Keratinocyte (primary cell): ENCODE results near the gene NAP1L4. TPM values are rescaled to one million over a fixed set of nuclear protein-coding genes. Genes with fewer than 3 reads are reported as not detected.
A peak's percentile ranks its signal among the peaks of the same experiment; 100 is the strongest.

ENCODE experiments used
- DNase-seq: peaks from one replicate; pipeline ENCODE4 v3.0.0-alpha.2; 2011; ENCODE audit warnings: low read depth, missing footprints, low spot score
- FAIRE-seq: peaks from 2 replicates; lab custom pipeline; 2011; peaks lifted over from hg19 to GRCh38; lab: Jason Lieb, UNC
- H2AFZ ChIP-seq: 2 replicates; pipeline ENCODE4 v1.6.0; 2012; ENCODE audit warnings: low read length, control low read depth, inconsistent platforms; ENCODE audit not compliant: control insufficient read depth
- H3K27ac ChIP-seq: 2 replicates; pipeline ENCODE4 v1.5.1; 2011; ENCODE audit warnings: low read length; ENCODE audit not compliant: control insufficient read depth, insufficient read depth
- H3K27me3 ChIP-seq: 3 replicates; pipeline ENCODE4 v1.6.0; 2011; ENCODE audit warnings: low read length; ENCODE audit not compliant: control insufficient read depth, insufficient read depth; ENCODE audit errors: extremely low read depth
- H3K36me3 ChIP-seq, 2 experiments: 2 replicates in 1 of 2; 3 replicates in 1 of 2; pipeline ENCODE4 v1.5.1; 2011; ENCODE audit warnings: low read length in 2 of 2, mild to moderate bottlenecking in 1 of 2; ENCODE audit not compliant: control insufficient read depth in 2 of 2, insufficient read depth in 2 of 2; ENCODE audit errors: extremely low read depth in 1 of 2
- H3K4me1 ChIP-seq: 3 replicates; pipeline ENCODE4 v1.5.1; 2011; ENCODE audit warnings: low read length; ENCODE audit not compliant: control insufficient read depth, insufficient read depth; ENCODE audit errors: extremely low read depth
- H3K4me2 ChIP-seq: 3 replicates; pipeline ENCODE4 v1.6.0; 2011; ENCODE audit warnings: low read depth, low read length; ENCODE audit not compliant: control insufficient read depth, insufficient read depth; ENCODE audit errors: extremely low read depth
- H3K4me3 ChIP-seq, 3 experiments: fragments of 200-600 bp in 1 of 3; sonication (generic) in 1 of 3; 2 replicates in 2 of 3; 3 replicates in 1 of 3; pipeline ENCODE4 v1.5.1; 2011 to 2016; ENCODE audit warnings: low read length in 3 of 3, mild to moderate bottlenecking in 3 of 3, control low read depth in 2 of 3, inconsistent platforms in 1 of 3, low read depth in 1 of 3, mixed read lengths in 1 of 3, mixed run types in 1 of 3, moderate library complexity in 1 of 3; ENCODE audit not compliant: control insufficient read depth in 2 of 3, insufficient read depth in 2 of 3; ENCODE audit errors: extremely low read depth in 1 of 3
- H3K79me2 ChIP-seq: 2 replicates; pipeline ENCODE4 v1.6.0; 2012; ENCODE audit warnings: low read length; ENCODE audit not compliant: control insufficient read depth, insufficient read depth
- H3K9ac ChIP-seq: 3 replicates; pipeline ENCODE4 v1.6.0; 2011; ENCODE audit warnings: low read length; ENCODE audit not compliant: control insufficient read depth, insufficient read depth; ENCODE audit errors: extremely low read depth
- H3K9me1 ChIP-seq: 3 replicates; pipeline ENCODE4 v1.6.0; 2011; ENCODE audit warnings: low read length; ENCODE audit not compliant: control insufficient read depth, insufficient read depth; ENCODE audit errors: extremely low read depth
- H3K9me3 ChIP-seq: 2 replicates; pipeline ENCODE4 v1.5.1; 2012; ENCODE audit warnings: low read depth, low read length; ENCODE audit not compliant: control insufficient read depth
- H4K20me1 ChIP-seq: 3 replicates; pipeline ENCODE4 v1.6.0; 2011; ENCODE audit warnings: low read length; ENCODE audit not compliant: control insufficient read depth, insufficient read depth; ENCODE audit errors: extremely low read depth
- CTCF ChIP-seq, 3 experiments: IDR thresholded peaks in 1 of 3; conservative IDR thresholded peaks in 1 of 3; optimal IDR thresholded peaks in 1 of 3; 2 replicates in 2 of 3; 3 replicates in 1 of 3; pipeline versions ENCODE3 to v1.5.1; 2011; ENCODE audit warnings: low read length in 3 of 3, mild to moderate bottlenecking in 3 of 3, moderate library complexity in 2 of 3, control low read depth in 1 of 3, inconsistent platforms in 1 of 3; ENCODE audit not compliant: insufficient read depth in 2 of 3; ENCODE audit errors: extremely low read depth in 1 of 3
- EZH2 ChIP-seq: IDR thresholded peaks from one replicate; pipeline ENCODE4 v1.6.1; 2012; ENCODE audit warnings: inconsistent platforms, mild to moderate bottlenecking, low read length, moderate library complexity
- dilution Hi-C: fragments of 300-500 bp; cut with MboI; formaldehyde crosslinking; loops from one replicate; pipeline ENCODE4 v1.7.0; 2020; ENCODE audit warnings: low sequenced_read_pairs; ENCODE audit not compliant: extremely low pct_ligation_motif_present
- polyA plus RNA-seq, 5 experiments: library from polyadenylated mRNA; depleted of rRNA in 3 of 5; stranded (reverse) in 3 of 5; stranded (forward) in 1 of 5; unstranded in 1 of 5; fragments of >200 nt; gene quantifications; 1 replicate in 1 of 5; 2 replicates in 3 of 5; 3 replicates in 1 of 5; pipeline versions ENCODE4 v1.2.1 to v1.2.3, GENCODE V29; 2011 to 2012; ENCODE audit warnings: missing spikeins in 2 of 5, low read depth in 1 of 5, low replicate concordance in 1 of 5

NAP1L4 gene
- polyA plus RNA-seq, 1 donor (not counting 4 experiments of a cell fraction or from before 2014, with no cell fraction given): 136 TPM

DNA sequence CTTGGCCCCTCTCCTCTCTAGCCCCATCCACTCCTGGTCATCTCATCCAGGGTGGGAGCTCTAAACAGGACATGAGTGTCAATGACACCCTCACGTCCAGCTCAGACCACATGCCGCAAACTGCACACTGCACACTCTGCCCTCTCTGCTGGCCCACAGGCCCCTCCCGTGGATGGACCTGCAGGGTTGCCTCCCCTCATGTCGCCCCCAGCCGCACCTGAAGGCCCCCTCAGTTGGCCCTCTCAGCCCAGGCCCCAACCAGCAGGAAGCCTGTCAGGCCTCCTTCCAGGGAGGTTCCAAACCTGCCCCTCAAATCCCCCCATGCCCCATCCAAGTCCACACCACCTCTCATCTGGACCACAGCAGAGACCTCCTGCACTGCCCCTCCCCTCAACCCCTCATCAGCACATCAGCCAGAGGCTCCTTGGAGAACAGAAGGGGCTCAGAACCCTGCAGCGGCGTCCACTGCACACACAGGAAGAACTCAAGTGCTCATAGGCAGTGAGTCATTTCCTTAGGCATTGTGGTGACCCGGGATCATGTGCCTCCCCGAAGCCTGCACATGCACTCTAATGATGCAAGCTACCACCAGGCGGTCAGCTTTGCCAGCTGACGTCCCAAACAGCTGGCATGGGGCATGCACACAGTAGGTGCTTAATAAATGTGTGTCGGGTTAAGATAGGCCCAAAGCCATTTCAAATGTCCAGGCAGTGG, 93.6 kb downstream of the NAP1L4 start:
- FAIRE-seq: peak; percentile 85
- H3K27ac ChIP-seq: peak overlapping the region; percentile 59
- dilution Hi-C loops: no loop called here
- no peak for DNase-seq
- H3K9ac ChIP-seq: no peak overlapping the region
- H3K4me2 ChIP-seq: peak overlapping the region; percentile 61
- no peak overlapping the region for H2AFZ ChIP-seq
- TF ChIP-seq CTCF (optimal IDR thresholded peaks at IDR 0.05 in 1 of 3, IDR thresholded peaks at IDR 0.05 in 1 of 3, conservative IDR thresholded peaks at IDR 0.05 in 1 of 3; ENCODE audit: extremely low read depth in 1 of 3, insufficient read depth in 2 of 3, low read length in 3 of 3) (no peak), EZH2 (no peak)
- H3K9me1 ChIP-seq: no peaks in the 10 kb centered on the region
- peak overlapping the region in 1 of 3 experiments; percentile 19 for H3K4me3 ChIP-seq
- no peaks in the 10 kb centered on the region for H3K9me3 ChIP-seq
- peaks cover 37% of the 10 kb centered on the region for H3K4me1 ChIP-seq
- H3K27me3 ChIP-seq: no peaks in the 10 kb centered on the region
- no peaks in the 10 kb centered on the region for H3K79me2 ChIP-seq
- no peaks in the 10 kb centered on the region for H3K36me3 ChIP-seq
- H4K20me1 ChIP-seq: no peaks in the 10 kb centered on the region

DNA sequence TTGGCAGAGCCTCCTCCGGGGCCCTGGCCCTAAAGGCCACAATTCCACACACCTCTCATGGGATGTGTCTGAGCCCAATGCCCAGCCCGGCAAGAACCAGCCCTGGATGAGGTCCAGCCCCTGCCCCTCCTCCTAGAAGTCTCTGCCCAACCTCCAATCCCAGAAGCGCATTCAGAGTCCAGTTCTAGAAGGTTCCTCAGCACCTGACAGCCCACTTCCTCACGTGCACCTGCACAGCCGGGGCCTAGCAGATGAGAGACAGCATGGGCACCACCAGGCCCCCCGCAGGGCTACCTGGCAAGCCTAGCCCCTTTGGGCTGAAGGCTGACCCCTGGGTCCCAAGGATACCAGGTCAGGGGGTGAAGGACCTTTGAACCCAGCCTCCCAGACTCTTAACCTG, 95.1 kb downstream of the NAP1L4 start:
- Histone ChIP-seq H3K9me1 (no peaks in the 10 kb centered on the region), H3K9ac (no peak overlapping the region), H3K9me3 (no peaks in the 10 kb centered on the region), H3K4me3 (no peak overlapping the region), H3K79me2 (no peaks in the 10 kb centered on the region), H3K4me2 (no peak overlapping the region), H3K27me3 (no peaks in the 10 kb centered on the region), H3K27ac (no peak overlapping the region), H3K4me1 (peaks cover 33% of the 10 kb centered on the region), H4K20me1 (no peaks in the 10 kb centered on the region), H2AFZ (no peak overlapping the region), H3K36me3 (no peaks in the 10 kb centered on the region)
- no peak for TF ChIP-seq CTCF (optimal IDR thresholded peaks at IDR 0.05 in 1 of 3, IDR thresholded peaks at IDR 0.05 in 1 of 3, conservative IDR thresholded peaks at IDR 0.05 in 1 of 3; ENCODE audit: extremely low read depth in 1 of 3, insufficient read depth in 2 of 3, low read length in 3 of 3)
- no peak for TF ChIP-seq EZH2
- DNase-seq (no peak), FAIRE-seq (no peak)
- dilution Hi-C loops: no loop called here
